Keratinocyte (primary cell): ENCODE measurements around the gene RBFOX1. TPM values are rescaled to one million over a fixed set of nuclear protein-coding genes. Genes with fewer than 3 reads are reported as not detected.

Experiments
- DNase-seq: peaks from one replicate; pipeline ENCODE4 v3.0.0-alpha.2; 2011; ENCODE audit warnings: low read depth, missing footprints, low spot score
- FAIRE-seq: peaks from 2 replicates; lab custom pipeline; 2011; peaks lifted over from hg19 to GRCh38; lab: Jason Lieb, UNC
- H2AFZ ChIP-seq: 2 replicates; pipeline ENCODE4 v1.6.0; 2012; ENCODE audit warnings: low read length, control low read depth, inconsistent platforms; ENCODE audit not compliant: control insufficient read depth
- H3K27ac ChIP-seq: 2 replicates; pipeline ENCODE4 v1.5.1; 2011; ENCODE audit warnings: low read length; ENCODE audit not compliant: control insufficient read depth, insufficient read depth
- H3K27me3 ChIP-seq: 3 replicates; pipeline ENCODE4 v1.6.0; 2011; ENCODE audit warnings: low read length; ENCODE audit not compliant: control insufficient read depth, insufficient read depth; ENCODE audit errors: extremely low read depth
- H3K36me3 ChIP-seq, 2 experiments: 2 replicates in 1 of 2; 3 replicates in 1 of 2; pipeline ENCODE4 v1.5.1; 2011; ENCODE audit warnings: low read length in 2 of 2, mild to moderate bottlenecking in 1 of 2; ENCODE audit not compliant: control insufficient read depth in 2 of 2, insufficient read depth in 2 of 2; ENCODE audit errors: extremely low read depth in 1 of 2
- H3K4me1 ChIP-seq: 3 replicates; pipeline ENCODE4 v1.5.1; 2011; ENCODE audit warnings: low read length; ENCODE audit not compliant: control insufficient read depth, insufficient read depth; ENCODE audit errors: extremely low read depth
- H3K4me2 ChIP-seq: 3 replicates; pipeline ENCODE4 v1.6.0; 2011; ENCODE audit warnings: low read depth, low read length; ENCODE audit not compliant: control insufficient read depth, insufficient read depth; ENCODE audit errors: extremely low read depth
- H3K4me3 ChIP-seq, 3 experiments: fragments of 200-600 bp in 1 of 3; sonication (generic) in 1 of 3; 2 replicates in 2 of 3; 3 replicates in 1 of 3; pipeline ENCODE4 v1.5.1; 2011 to 2016; ENCODE audit warnings: low read length in 3 of 3, mild to moderate bottlenecking in 3 of 3, control low read depth in 2 of 3, inconsistent platforms in 1 of 3, low read depth in 1 of 3, mixed read lengths in 1 of 3, mixed run types in 1 of 3, moderate library complexity in 1 of 3; ENCODE audit not compliant: control insufficient read depth in 2 of 3, insufficient read depth in 2 of 3; ENCODE audit errors: extremely low read depth in 1 of 3
- H3K79me2 ChIP-seq: 2 replicates; pipeline ENCODE4 v1.6.0; 2012; ENCODE audit warnings: low read length; ENCODE audit not compliant: control insufficient read depth, insufficient read depth
- H3K9ac ChIP-seq: 3 replicates; pipeline ENCODE4 v1.6.0; 2011; ENCODE audit warnings: low read length; ENCODE audit not compliant: control insufficient read depth, insufficient read depth; ENCODE audit errors: extremely low read depth
- H3K9me1 ChIP-seq: 3 replicates; pipeline ENCODE4 v1.6.0; 2011; ENCODE audit warnings: low read length; ENCODE audit not compliant: control insufficient read depth, insufficient read depth; ENCODE audit errors: extremely low read depth
- H3K9me3 ChIP-seq: 2 replicates; pipeline ENCODE4 v1.5.1; 2012; ENCODE audit warnings: low read depth, low read length; ENCODE audit not compliant: control insufficient read depth
- H4K20me1 ChIP-seq: 3 replicates; pipeline ENCODE4 v1.6.0; 2011; ENCODE audit warnings: low read length; ENCODE audit not compliant: control insufficient read depth, insufficient read depth; ENCODE audit errors: extremely low read depth
- EZH2 ChIP-seq: IDR thresholded peaks from one replicate; pipeline ENCODE4 v1.6.1; 2012; ENCODE audit warnings: inconsistent platforms, mild to moderate bottlenecking, low read length, moderate library complexity
- dilution Hi-C: fragments of 300-500 bp; cut with MboI; formaldehyde crosslinking; loops from one replicate; pipeline ENCODE4 v1.7.0; 2020; ENCODE audit warnings: low sequenced_read_pairs; ENCODE audit not compliant: extremely low pct_ligation_motif_present
- polyA plus RNA-seq, 5 experiments: library from polyadenylated mRNA; depleted of rRNA in 3 of 5; stranded (reverse) in 3 of 5; stranded (forward) in 1 of 5; unstranded in 1 of 5; fragments of >200 nt; gene quantifications; 1 replicate in 1 of 5; 2 replicates in 3 of 5; 3 replicates in 1 of 5; pipeline versions ENCODE4 v1.2.1 to v1.2.3, GENCODE V29; 2011 to 2012; ENCODE audit warnings: missing spikeins in 2 of 5, low read depth in 1 of 5, low replicate concordance in 1 of 5
- TF ChIP-seq, protein P1 (sequence below), 3 experiments: IDR thresholded peaks in 1 of 3; conservative IDR thresholded peaks in 1 of 3; optimal IDR thresholded peaks in 1 of 3; 2 replicates in 2 of 3; 3 replicates in 1 of 3; pipeline versions ENCODE3 to v1.5.1; 2011; ENCODE audit warnings: low read length in 3 of 3, mild to moderate bottlenecking in 3 of 3, moderate library complexity in 2 of 3, control low read depth in 1 of 3, inconsistent platforms in 1 of 3; ENCODE audit not compliant: insufficient read depth in 2 of 3; ENCODE audit errors: extremely low read depth in 1 of 3

RBFOX1 gene
- polyA plus RNA-seq, 1 donor (not counting 4 experiments of a cell fraction or from before 2014, with no cell fraction given), result not detected

GRCh38 chr16:7646821-7647500, 314.3 kb downstream of the RBFOX1 start:
- H3K36me3 ChIP-seq, result no peaks in the 10 kb centered on the region
- H3K9me1 ChIP-seq, result no peaks in the 10 kb centered on the region
- H3K27me3 ChIP-seq, result no peaks in the 10 kb centered on the region
- no peak for TF ChIP-seq EZH2
- TF ChIP-seq, protein P1, sequence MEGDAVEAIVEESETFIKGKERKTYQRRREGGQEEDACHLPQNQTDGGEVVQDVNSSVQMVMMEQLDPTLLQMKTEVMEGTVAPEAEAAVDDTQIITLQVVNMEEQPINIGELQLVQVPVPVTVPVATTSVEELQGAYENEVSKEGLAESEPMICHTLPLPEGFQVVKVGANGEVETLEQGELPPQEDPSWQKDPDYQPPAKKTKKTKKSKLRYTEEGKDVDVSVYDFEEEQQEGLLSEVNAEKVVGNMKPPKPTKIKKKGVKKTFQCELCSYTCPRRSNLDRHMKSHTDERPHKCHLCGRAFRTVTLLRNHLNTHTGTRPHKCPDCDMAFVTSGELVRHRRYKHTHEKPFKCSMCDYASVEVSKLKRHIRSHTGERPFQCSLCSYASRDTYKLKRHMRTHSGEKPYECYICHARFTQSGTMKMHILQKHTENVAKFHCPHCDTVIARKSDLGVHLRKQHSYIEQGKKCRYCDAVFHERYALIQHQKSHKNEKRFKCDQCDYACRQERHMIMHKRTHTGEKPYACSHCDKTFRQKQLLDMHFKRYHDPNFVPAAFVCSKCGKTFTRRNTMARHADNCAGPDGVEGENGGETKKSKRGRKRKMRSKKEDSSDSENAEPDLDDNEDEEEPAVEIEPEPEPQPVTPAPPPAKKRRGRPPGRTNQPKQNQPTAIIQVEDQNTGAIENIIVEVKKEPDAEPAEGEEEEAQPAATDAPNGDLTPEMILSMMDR (optimal IDR thresholded peaks at IDR 0.05 in 1 of 3, IDR thresholded peaks at IDR 0.05 in 1 of 3, conservative IDR thresholded peaks at IDR 0.05 in 1 of 3; ENCODE audit: extremely low read depth in 1 of 3, insufficient read depth in 2 of 3, low read length in 3 of 3), result no peak
- H3K79me2 ChIP-seq, result no peaks in the 10 kb centered on the region
- no peak for DNase-seq
- H3K9me3 ChIP-seq, result peaks cover 4% of the 10 kb centered on the region
- H2AFZ ChIP-seq, result no peak overlapping the region
- no peak for FAIRE-seq
- no peak overlapping the region for H3K4me2 ChIP-seq
- H3K27ac ChIP-seq, result no peak overlapping the region
- H3K4me3 ChIP-seq, result no peak overlapping the region
- H3K4me1 ChIP-seq, result no peaks in the 10 kb centered on the region
- dilution Hi-C loops, result no loop called here
- H3K9ac ChIP-seq, result no peak overlapping the region
- no peaks in the 10 kb centered on the region for H4K20me1 ChIP-seq

DNA sequence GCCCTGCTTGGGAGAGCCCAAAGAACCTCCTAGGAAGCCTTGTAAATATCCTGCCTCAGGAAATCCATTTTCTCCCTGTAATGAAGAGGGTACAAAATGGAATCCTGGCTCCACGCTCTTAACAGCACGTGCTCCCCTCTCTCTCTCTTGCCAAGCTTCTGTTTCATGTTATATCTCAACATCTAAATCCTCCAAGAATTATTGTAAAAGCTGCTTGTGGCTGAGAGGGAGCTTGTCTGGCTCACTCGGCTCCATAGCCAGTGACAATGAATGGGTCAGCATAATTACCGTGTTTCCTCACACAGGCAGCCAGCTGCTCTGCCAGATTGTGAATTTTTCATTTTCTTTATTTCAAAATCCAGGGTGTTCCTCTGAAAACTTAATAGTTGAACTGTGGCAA, 317.8 kb downstream of the RBFOX1 start:
- Histone ChIP-seq H3K9me3 (peaks cover 4% of the 10 kb centered on the region), H3K36me3 (no peaks in the 10 kb centered on the region), H3K4me3 (no peak overlapping the region), H3K9me1 (no peaks in the 10 kb centered on the region), H3K27me3 (no peaks in the 10 kb centered on the region), H2AFZ (no peak overlapping the region), H3K9ac (no peak overlapping the region), H3K27ac (no peak overlapping the region), H4K20me1 (no peaks in the 10 kb centered on the region), H3K4me2 (no peak overlapping the region), H3K79me2 (no peaks in the 10 kb centered on the region), H3K4me1 (no peaks in the 10 kb centered on the region)
- FAIRE-seq (no peak), DNase-seq (no peak)
- TF ChIP-seq, protein P1 (optimal IDR thresholded peaks at IDR 0.05 in 1 of 3, IDR thresholded peaks at IDR 0.05 in 1 of 3, conservative IDR thresholded peaks at IDR 0.05 in 1 of 3; ENCODE audit: extremely low read depth in 1 of 3, insufficient read depth in 2 of 3, low read length in 3 of 3), result no peak
- TF ChIP-seq EZH2, result no peak
- dilution Hi-C loops, result no loop called here
